Measurements from ENCODE around the gene UBE2E2.

Gene UBE2E2

DNA sequence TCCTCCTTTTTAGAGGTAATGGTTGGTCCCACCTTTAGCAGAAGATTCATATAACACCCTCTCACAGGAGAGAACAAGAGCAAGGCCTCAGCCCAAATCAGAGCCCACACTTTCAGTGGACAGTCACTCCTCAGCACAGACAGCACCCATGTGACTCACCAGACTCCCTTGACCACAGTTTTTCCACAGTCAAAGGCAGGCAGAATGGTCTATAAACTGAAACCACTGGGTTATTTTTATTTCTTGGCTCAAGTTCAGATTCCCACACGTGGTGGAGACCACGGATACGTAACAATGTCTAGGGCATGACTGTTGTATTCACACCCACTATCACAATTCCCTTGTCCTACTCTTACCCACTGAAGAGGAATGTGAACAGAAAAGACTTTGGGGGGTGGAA is 364.8 kb downstream of the UBE2E2 start:
- no peak overlapping the region for H2BK120ac ChIP-seq (ENCODE audit: low read depth, low read length)
- H4K8ac ChIP-seq (ENCODE audit: low read depth, low read length) = no peak overlapping the region
- no peak overlapping the region for H3K4me3 ChIP-seq (ENCODE audit: low read length in 2 of 2)
- no peak overlapping the region for H3K14ac ChIP-seq (ENCODE audit: low read length)
- no peaks in the 10 kb centered on the region for H3K36me3 ChIP-seq (replicated peaks in 1 of 2; ENCODE audit: control insufficient read depth in 2 of 2, insufficient read depth in 2 of 2, low read length in 2 of 2)
- no peak overlapping the region for H2BK15ac ChIP-seq (ENCODE audit: low read length)
- H4K91ac ChIP-seq (ENCODE audit: low read depth, low read length, poor library complexity) = no peak overlapping the region
- H3K4ac ChIP-seq (ENCODE audit: low read length) = no peak overlapping the region
- no peak overlapping the region for H3K18ac ChIP-seq (ENCODE audit: low read length)
- H3K4me1 ChIP-seq (ENCODE audit: control insufficient read depth in 2 of 2, insufficient read depth in 1 of 2, low read depth in 1 of 2, low read length in 2 of 2) = peaks cover 10% of the 10 kb centered on the region in 2 donors
- no peak overlapping the region for H3K9ac ChIP-seq (ENCODE audit: low read depth, low read length, poor library complexity)
- no peak for DNase-seq (ENCODE audit: low spot score)
- H2AK5ac ChIP-seq (ENCODE audit: low read depth, low read length) = no peak overlapping the region
- H2BK5ac ChIP-seq (ENCODE audit: low read length) = no peak overlapping the region
- no peak overlapping the region for H3K4me2 ChIP-seq (ENCODE audit: insufficient read depth, low read length, poor library complexity, severe bottlenecking)
- no peak overlapping the region for H2BK12ac ChIP-seq (ENCODE audit: low read length)
- no peak overlapping the region for H3K23ac ChIP-seq (ENCODE audit: low read depth, low read length, poor library complexity)
- H3K79me1 ChIP-seq (ENCODE audit: low read depth, low read length) = no peaks in the 10 kb centered on the region
- H3K27ac ChIP-seq (replicated peaks; ENCODE audit: low read length) = no peak overlapping the region
- no CpG with 5 or more reads among the region's 3 CpGs for WGBS, 2 donors (ENCODE audit: extremely low coverage in 2 of 2, insufficient read length in 2 of 2, insufficient replicate concordance in 1 of 2)
- no peak overlapping the region for H2AFZ ChIP-seq (ENCODE audit: low read length)
- H3K27me3 ChIP-seq (ENCODE audit: control insufficient read depth in 3 of 3, insufficient read depth in 3 of 3, low read depth in 1 of 3, low read length in 3 of 3) = no peaks in the 10 kb centered on the region
- H3K9me3 ChIP-seq (replicated peaks in 1 of 2; ENCODE audit: control insufficient read depth in 2 of 2, insufficient read depth in 1 of 2, low read depth in 1 of 2, low read length in 2 of 2) = peaks cover 0 to 4% of the 10 kb centered on the region in 2 donors

DNA sequence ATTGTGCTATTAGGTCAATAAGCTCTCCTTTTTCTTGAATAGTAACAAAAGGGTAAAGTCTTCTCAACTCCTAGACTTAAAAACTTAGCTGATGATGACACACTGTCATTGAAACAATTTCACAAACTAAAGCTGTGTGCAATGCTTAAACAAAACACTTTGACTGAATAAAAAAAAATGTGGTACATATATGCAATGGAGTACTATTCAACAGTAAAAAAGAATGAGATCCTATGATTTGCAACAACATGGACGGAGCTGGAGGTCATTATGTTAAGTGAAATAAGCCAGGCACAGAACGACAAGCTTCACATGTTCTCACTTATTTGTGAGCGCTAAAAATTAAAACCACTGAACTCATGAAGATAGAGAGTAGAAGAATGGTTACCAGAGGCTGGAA is 370.7 kb downstream of the UBE2E2 start:
- H2BK5ac ChIP-seq (ENCODE audit: low read length) = no peak overlapping the region

DNA sequence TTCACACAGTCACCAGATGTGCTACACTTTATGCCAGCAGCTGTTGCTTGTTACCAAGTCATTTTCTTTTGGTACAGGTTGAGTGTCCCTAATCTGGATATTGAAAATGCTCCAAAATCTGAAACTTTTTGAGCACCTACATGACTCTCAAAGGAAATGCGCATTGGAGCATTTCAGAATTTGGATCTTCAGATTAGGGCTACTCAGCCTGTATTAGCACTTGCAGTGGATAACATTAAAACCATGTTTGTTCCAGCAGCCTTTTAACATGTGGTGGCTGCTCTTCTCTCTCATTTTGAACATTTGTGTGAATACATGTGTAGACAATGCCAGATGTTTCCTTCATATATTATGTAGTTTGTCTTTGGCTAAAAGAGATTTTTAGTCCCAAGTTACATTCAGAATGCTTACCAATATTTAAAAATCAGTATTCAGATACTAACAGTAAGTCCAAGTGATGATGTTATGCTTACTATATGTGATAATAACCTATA is 371.7 kb downstream of the UBE2E2 start:
- Histone ChIP-seq H3K4ac (ENCODE audit: low read length) (no peak overlapping the region), H3K27ac (replicated peaks; ENCODE audit: low read length) (no peak overlapping the region), H4K8ac (ENCODE audit: low read depth, low read length) (no peak overlapping the region), H3K27me3 (ENCODE audit: control insufficient read depth in 3 of 3, insufficient read depth in 3 of 3, low read depth in 1 of 3, low read length in 3 of 3) (no peaks in the 10 kb centered on the region), H3K4me2 (ENCODE audit: insufficient read depth, low read length, poor library complexity, severe bottlenecking) (no peak overlapping the region), H3K23ac (ENCODE audit: low read depth, low read length, poor library complexity) (no peak overlapping the region), H4K91ac (ENCODE audit: low read depth, low read length, poor library complexity) (no peak overlapping the region), H2AK5ac (ENCODE audit: low read depth, low read length) (no peak overlapping the region), H3K9ac (ENCODE audit: low read depth, low read length, poor library complexity) (no peak overlapping the region), H2BK5ac (ENCODE audit: low read length) (no peak overlapping the region), H3K79me1 (ENCODE audit: low read depth, low read length) (no peaks in the 10 kb centered on the region), H3K14ac (ENCODE audit: low read length) (no peak overlapping the region), H3K9me3 (replicated peaks in 1 of 2; ENCODE audit: control insufficient read depth in 2 of 2, insufficient read depth in 1 of 2, low read depth in 1 of 2, low read length in 2 of 2) (peaks cover 2 to 8% of the 10 kb centered on the region in 2 donors), H3K4me3 (ENCODE audit: low read length in 2 of 2) (no peak overlapping the region), H2BK12ac (ENCODE audit: low read length) (no peak overlapping the region), H3K36me3 (replicated peaks in 1 of 2; ENCODE audit: control insufficient read depth in 2 of 2, insufficient read depth in 2 of 2, low read length in 2 of 2) (no peaks in the 10 kb centered on the region), H3K18ac (ENCODE audit: low read length) (no peak overlapping the region), H2BK120ac (ENCODE audit: low read depth, low read length) (no peak overlapping the region), H2AFZ (ENCODE audit: low read length) (no peak overlapping the region), H2BK15ac (ENCODE audit: low read length) (no peak overlapping the region), H3K4me1 (ENCODE audit: control insufficient read depth in 2 of 2, insufficient read depth in 1 of 2, low read depth in 1 of 2, low read length in 2 of 2) (no peaks in the 10 kb centered on the region)
- WGBS, 2 donors (ENCODE audit: extremely low coverage in 2 of 2, insufficient read length in 2 of 2, insufficient replicate concordance in 1 of 2) = no CpG with 5 or more reads among the region's 1 CpG
- DNase-seq (ENCODE audit: low spot score) = no peak

More for the DNA sequence above, 370.7 kb downstream of the UBE2E2 start:
- no peaks in the 10 kb centered on the region for H3K4me1 ChIP-seq (ENCODE audit: control insufficient read depth in 2 of 2, insufficient read depth in 1 of 2, low read depth in 1 of 2, low read length in 2 of 2)
- H2AK5ac ChIP-seq (ENCODE audit: low read depth, low read length) = no peak overlapping the region
- H3K9ac ChIP-seq (ENCODE audit: low read depth, low read length, poor library complexity) = no peak overlapping the region
- H4K8ac ChIP-seq (ENCODE audit: low read depth, low read length) = no peak overlapping the region
- no peak overlapping the region for H2AFZ ChIP-seq (ENCODE audit: low read length)
- no peak overlapping the region for H3K23ac ChIP-seq (ENCODE audit: low read depth, low read length, poor library complexity)
- no peak overlapping the region for H3K4me3 ChIP-seq (ENCODE audit: low read length in 2 of 2)
- DNase-seq (ENCODE audit: low spot score) = no peak
- H3K18ac ChIP-seq (ENCODE audit: low read length) = no peak overlapping the region
- H3K27ac ChIP-seq (replicated peaks; ENCODE audit: low read length) = no peak overlapping the region
- no peak overlapping the region for H2BK15ac ChIP-seq (ENCODE audit: low read length)
- WGBS, 2 donors (ENCODE audit: extremely low coverage in 2 of 2, insufficient read length in 2 of 2, insufficient replicate concordance in 1 of 2) = no CpG with 5 or more reads among the region's 3 CpGs
- H2BK120ac ChIP-seq (ENCODE audit: low read depth, low read length) = no peak overlapping the region
- H3K4ac ChIP-seq (ENCODE audit: low read length) = no peak overlapping the region
- no peak overlapping the region for H2BK12ac ChIP-seq (ENCODE audit: low read length)
- no peaks in the 10 kb centered on the region for H3K27me3 ChIP-seq (ENCODE audit: control insufficient read depth in 3 of 3, insufficient read depth in 3 of 3, low read depth in 1 of 3, low read length in 3 of 3)
- no peak overlapping the region for H3K4me2 ChIP-seq (ENCODE audit: insufficient read depth, low read length, poor library complexity, severe bottlenecking)
- no peak overlapping the region for H3K14ac ChIP-seq (ENCODE audit: low read length)
- H3K9me3 ChIP-seq (replicated peaks in 1 of 2; ENCODE audit: control insufficient read depth in 2 of 2, insufficient read depth in 1 of 2, low read depth in 1 of 2, low read length in 2 of 2) = peaks cover 2 to 8% of the 10 kb centered on the region in 2 donors
- H3K79me1 ChIP-seq (ENCODE audit: low read depth, low read length) = no peaks in the 10 kb centered on the region
- no peak overlapping the region for H4K91ac ChIP-seq (ENCODE audit: low read depth, low read length, poor library complexity)
- no peaks in the 10 kb centered on the region for H3K36me3 ChIP-seq (replicated peaks in 1 of 2; ENCODE audit: control insufficient read depth in 2 of 2, insufficient read depth in 2 of 2, low read length in 2 of 2)

DNA sequence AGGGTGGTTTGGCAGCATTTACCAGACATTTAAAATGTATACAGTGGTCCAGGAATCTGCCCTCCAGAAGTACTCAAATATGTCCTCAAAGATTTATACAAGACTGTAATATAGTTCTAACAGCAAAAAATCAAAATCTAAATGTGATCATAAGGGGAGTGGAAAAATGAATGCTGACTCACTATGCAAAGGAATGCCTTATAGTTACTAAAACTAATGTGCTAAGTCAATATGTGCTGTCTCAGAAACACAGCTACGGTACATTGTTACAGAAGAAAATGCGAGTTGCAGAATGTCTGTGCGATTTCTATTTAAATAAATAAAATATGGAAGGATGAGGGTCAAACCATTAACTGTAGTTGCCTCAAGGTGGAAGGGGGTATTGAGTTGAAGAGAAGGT is 372.6 kb downstream of the UBE2E2 start:
- Histone ChIP-seq H2BK5ac (ENCODE audit: low read length) (no peak overlapping the region), H3K4me2 (ENCODE audit: insufficient read depth, low read length, poor library complexity, severe bottlenecking) (no peak overlapping the region), H3K18ac (ENCODE audit: low read length) (no peak overlapping the region), H2BK120ac (ENCODE audit: low read depth, low read length) (no peak overlapping the region), H2BK12ac (ENCODE audit: low read length) (no peak overlapping the region), H2AK5ac (ENCODE audit: low read depth, low read length) (no peak overlapping the region), H4K8ac (ENCODE audit: low read depth, low read length) (no peak overlapping the region), H2AFZ (ENCODE audit: low read length) (no peak overlapping the region), H3K36me3 (replicated peaks in 1 of 2; ENCODE audit: control insufficient read depth in 2 of 2, insufficient read depth in 2 of 2, low read length in 2 of 2) (no peaks in the 10 kb centered on the region), H2BK15ac (ENCODE audit: low read length) (no peak overlapping the region), H3K14ac (ENCODE audit: low read length) (no peak overlapping the region), H3K27ac (replicated peaks; ENCODE audit: low read length) (no peak overlapping the region), H4K91ac (ENCODE audit: low read depth, low read length, poor library complexity) (no peak overlapping the region), H3K4me1 (ENCODE audit: control insufficient read depth in 2 of 2, insufficient read depth in 1 of 2, low read depth in 1 of 2, low read length in 2 of 2) (no peaks in the 10 kb centered on the region), H3K4me3 (ENCODE audit: low read length in 2 of 2) (no peak overlapping the region), H3K9ac (ENCODE audit: low read depth, low read length, poor library complexity) (no peak overlapping the region), H3K23ac (ENCODE audit: low read depth, low read length, poor library complexity) (no peak overlapping the region), H3K27me3 (ENCODE audit: control insufficient read depth in 3 of 3, insufficient read depth in 3 of 3, low read depth in 1 of 3, low read length in 3 of 3) (no peaks in the 10 kb centered on the region), H3K9me3 (replicated peaks in 1 of 2; ENCODE audit: control insufficient read depth in 2 of 2, insufficient read depth in 1 of 2, low read depth in 1 of 2, low read length in 2 of 2) (peaks cover 2 to 8% of the 10 kb centered on the region in 2 donors), H3K4ac (ENCODE audit: low read length) (no peak overlapping the region), H3K79me1 (ENCODE audit: low read depth, low read length) (no peaks in the 10 kb centered on the region)
- no CpG with 5 or more reads among the region's 3 CpGs for whole genome bisulfite sequencing, 2 donors (ENCODE audit: extremely low coverage in 2 of 2, insufficient read length in 2 of 2, insufficient replicate concordance in 1 of 2)
- no peak for DNase-seq (ENCODE audit: low spot score)
